ENCODE results near the gene PXDC1. TPM values are rescaled to one million over a fixed set of nuclear protein-coding genes. Genes with fewer than 3 reads are reported as not detected.

Gene PXDC1
- polyA plus RNA-seq, 1 donor from 2014 or later, result 3.9 TPM

DNA sequence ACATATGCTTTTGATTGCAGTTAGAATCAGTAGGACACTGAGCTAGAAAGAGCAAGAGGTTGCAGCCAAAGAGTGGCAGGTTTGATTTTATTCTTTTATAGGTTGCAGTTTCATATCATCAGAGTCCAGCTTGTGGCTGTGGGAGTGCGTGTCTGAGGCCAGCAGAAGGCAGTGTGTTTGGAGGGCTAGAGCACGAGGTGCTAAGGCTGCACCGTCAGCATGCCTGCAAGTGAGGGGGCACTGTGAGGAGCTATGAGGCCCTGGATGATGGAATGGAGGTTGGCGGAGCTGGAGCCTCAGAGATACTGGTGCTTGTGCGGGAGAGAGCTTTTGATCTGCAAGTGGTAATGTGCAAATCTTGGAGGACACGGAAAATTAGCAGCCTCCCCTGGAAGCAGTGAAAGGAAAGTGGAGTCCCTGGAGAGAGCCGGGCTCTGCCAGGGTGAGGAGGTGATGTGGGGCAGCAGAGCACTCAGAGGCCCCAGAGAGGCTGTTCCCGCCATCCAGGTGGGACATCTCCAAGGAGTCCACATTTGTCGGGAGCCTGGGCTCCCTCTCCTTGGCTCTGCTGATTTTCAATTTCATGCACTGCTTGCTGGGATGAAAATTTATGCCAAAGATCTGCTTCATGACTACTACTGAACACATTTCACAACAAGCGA lies 43.6 kb downstream of the PXDC1 start:
- Histone ChIP-seq H3K4me2 (ENCODE audit: low read length) (no peak overlapping the region), H3K27me3 (ENCODE audit: insufficient read depth, low read depth, low read length) (no peaks in the 10 kb centered on the region), H4K20me1 (ENCODE audit: insufficient read depth) (no peaks in the 10 kb centered on the region), H3K9ac (ENCODE audit: low read length) (no peak overlapping the region), H3K9me2 (ENCODE audit: insufficient read depth, low read length) (no peaks in the 10 kb centered on the region), H3K4me3 (ENCODE audit: low read length) (no peak overlapping the region), H2AFZ (ENCODE audit: low read depth, low read length) (no peak overlapping the region), H3K9me3 (ENCODE audit: low read length) (no peaks in the 10 kb centered on the region), H3F3A (ENCODE audit: insufficient read depth, low read length, poor library complexity, severe bottlenecking) (no peaks in the 10 kb centered on the region), H3K27ac (ENCODE audit: low read length) (no peak overlapping the region), H3K79me2 (replicated peaks; ENCODE audit: insufficient read depth, low read length) (no peaks in the 10 kb centered on the region), H3K36me3 (ENCODE audit: insufficient read depth, low read length) (no peaks in the 10 kb centered on the region)
- TF ChIP-seq RAD21 (conservative IDR thresholded peaks at IDR 0.05), result no peak

DNA sequence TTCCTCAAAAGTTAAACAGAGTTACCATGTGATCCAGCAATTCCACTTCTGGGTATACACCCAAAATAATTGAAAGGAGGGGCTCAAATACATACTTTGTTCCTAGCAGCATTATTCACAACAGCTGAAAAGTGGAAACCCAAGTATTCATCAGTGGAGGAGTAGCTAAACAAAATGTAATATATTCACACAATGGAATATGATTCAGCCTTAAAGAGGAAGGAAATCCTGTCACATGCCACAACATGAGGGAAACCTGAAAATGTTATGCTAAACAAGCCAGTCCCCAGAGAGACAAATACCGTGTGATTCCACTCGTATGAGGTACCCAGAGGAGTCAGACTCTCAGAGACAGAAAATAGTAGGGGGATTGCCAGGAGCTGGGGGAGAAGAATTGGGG lies 44.5 kb downstream of the PXDC1 start:
- no peaks in the 10 kb centered on the region for H3K9me3 ChIP-seq (ENCODE audit: low read length)
- no peak overlapping the region for H2AFZ ChIP-seq (ENCODE audit: low read depth, low read length)
- H3K79me2 ChIP-seq (replicated peaks; ENCODE audit: insufficient read depth, low read length), result no peaks in the 10 kb centered on the region
- no peaks in the 10 kb centered on the region for H3K9me2 ChIP-seq (ENCODE audit: insufficient read depth, low read length)
- H3K27ac ChIP-seq (ENCODE audit: low read length), result no peak overlapping the region
- H3K4me3 ChIP-seq (ENCODE audit: low read length), result no peak overlapping the region
- no peak overlapping the region for H3K9ac ChIP-seq (ENCODE audit: low read length)
- H3K27me3 ChIP-seq (ENCODE audit: insufficient read depth, low read depth, low read length), result no peaks in the 10 kb centered on the region
- TF ChIP-seq TAF1 (IDR thresholded peaks at IDR 0.05; ENCODE audit: low read depth) (no peak), EZH2 (IDR thresholded peaks at IDR 0.05; ENCODE audit: borderline replicate concordance, insufficient read depth, low read length, poor library complexity, severe bottlenecking) (no peak), POLR2AphosphoS5 (IDR thresholded peaks at IDR 0.05) (no peak), MXI1 (conservative IDR thresholded peaks at IDR 0.05; ENCODE audit: poor library complexity, severe bottlenecking) (no peak), RAD21 (conservative IDR thresholded peaks at IDR 0.05) (no peak), REST (IDR thresholded peaks at IDR 0.05; ENCODE audit: borderline replicate concordance) (no peak), CTCF (IDR thresholded peaks at IDR 0.05; ENCODE audit: poor library complexity, severe bottlenecking) (no peak), EP300 (conservative IDR thresholded peaks at IDR 0.05; ENCODE audit: poor library complexity, severe bottlenecking) (no peak), SMC3 (conservative IDR thresholded peaks at IDR 0.05; ENCODE audit: poor library complexity) (no peak)
- no peak overlapping the region for H3K4me2 ChIP-seq (ENCODE audit: low read length)
- no peaks in the 10 kb centered on the region for H4K20me1 ChIP-seq (ENCODE audit: insufficient read depth)
- no peaks in the 10 kb centered on the region for H3K36me3 ChIP-seq (ENCODE audit: insufficient read depth, low read length)
- no peaks in the 10 kb centered on the region for H3F3A ChIP-seq (ENCODE audit: insufficient read depth, low read length, poor library complexity, severe bottlenecking)

All from neural cell (in vitro differentiated cells).